Omental fat pad (tissue), 4 donors: ENCODE results near the gene KYAT1. TPM values are rescaled to one million over a fixed set of nuclear protein-coding genes. Genes with fewer than 3 reads are reported as not detected.

Experiments
- ATAC-seq: fragments of 150-250 bp; one replicate; pipeline ENCODE4 v1.9.1; 2016; ENCODE audit warnings: mild to moderate bottlenecking, moderate library complexity; ENCODE audit not compliant: low FRiP score
- DNase-seq: peaks from one replicate; pipeline ENCODE4 v3.0.0-alpha.2; 2019; ENCODE audit warnings: low spot score
- CTCF ChIP-seq, 3 donors: fragments of 450-650 bp; IDR thresholded peaks; one replicate each; pipeline ENCODE4 v1.5.1; 2016 to 2017; ENCODE audit warnings: antibody characterized with exemption in 3 of 3, mild to moderate bottlenecking in 3 of 3, moderate library complexity in 2 of 3
- total RNA-seq, 4 donors: library from RNA; depleted of rRNA; stranded (reverse); fragments of >200 nt; gene quantifications; one replicate each; pipeline ENCODE4 v1.1.0, GENCODE V29; 2016

The KYAT1 gene
- total RNA-seq, 4 donors from 2014 or later: 2.9 to 9.3 (median 4.1) TPM

- TF ChIP-seq CTCF (IDR thresholded peaks at IDR 0.05): no peak
- ATAC-seq (no peak), DNase-seq (no peak)
Observed at GRCh38 chr9:128824911-128825310, 56.8 kb downstream of the KYAT1 start.

- DNase-seq (no peak), ATAC-seq (no peak)
- no peak for TF ChIP-seq CTCF (IDR thresholded peaks at IDR 0.05)
Observed at GRCh38 chr9:128823903-128824406, 57.8 kb downstream of the KYAT1 start.

- ATAC-seq (no peak), DNase-seq (no peak)
- no peak for TF ChIP-seq CTCF (IDR thresholded peaks at IDR 0.05)
Observed at GRCh38 chr9:128823362-128823902, 58.3 kb downstream of the KYAT1 start.

- TF ChIP-seq CTCF (IDR thresholded peaks at IDR 0.05): no peak
- DNase-seq: no peak
- ATAC-seq: no peak
Observed at GRCh38 chr9:128822407-128823042, 59.2 kb downstream of the KYAT1 start.

GRCh38 chr9:128821584-128822406 is 60.0 kb downstream of the KYAT1 start:
- ATAC-seq (no peak), DNase-seq (no peak)
- TF ChIP-seq CTCF (IDR thresholded peaks at IDR 0.05): no peak

- DNase-seq (no peak), ATAC-seq (no peak)
- TF ChIP-seq CTCF (IDR thresholded peaks at IDR 0.05): no peak
Observed at GRCh38 chr9:128820665-128821583, 60.8 kb downstream of the KYAT1 start.
